UCSD-AML1 (cell line): ENCODE data around the gene HIVEP3.

Source experiments
- DNase-seq: peaks from one replicate; lab custom pipeline; 2025; ENCODE audit not compliant: unreplicated experiment; lab: John Stamatoyannopoulos, UW

HIVEP3 gene

DNA sequence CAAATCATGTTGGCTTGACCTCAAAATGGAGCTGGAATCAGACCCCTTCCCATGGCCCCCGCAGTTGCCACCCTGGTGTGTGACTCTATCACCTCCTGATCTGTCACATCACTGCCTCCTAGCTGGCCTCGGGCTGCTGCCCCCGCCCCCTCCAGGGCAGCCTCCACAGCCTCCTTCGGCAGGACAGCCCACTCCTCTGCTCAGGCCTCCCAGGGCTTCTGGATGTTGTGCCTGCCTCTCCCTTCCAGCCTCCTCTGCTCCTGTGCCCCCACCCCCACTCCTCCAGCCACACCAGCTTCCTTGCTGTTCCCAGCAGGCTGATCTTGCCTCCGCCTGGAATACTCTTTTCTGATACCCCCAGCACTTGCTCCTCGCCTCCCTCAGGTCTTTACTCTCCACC lies 299.9 kb downstream of the HIVEP3 start:
- no peak for DNase-seq

DNA sequence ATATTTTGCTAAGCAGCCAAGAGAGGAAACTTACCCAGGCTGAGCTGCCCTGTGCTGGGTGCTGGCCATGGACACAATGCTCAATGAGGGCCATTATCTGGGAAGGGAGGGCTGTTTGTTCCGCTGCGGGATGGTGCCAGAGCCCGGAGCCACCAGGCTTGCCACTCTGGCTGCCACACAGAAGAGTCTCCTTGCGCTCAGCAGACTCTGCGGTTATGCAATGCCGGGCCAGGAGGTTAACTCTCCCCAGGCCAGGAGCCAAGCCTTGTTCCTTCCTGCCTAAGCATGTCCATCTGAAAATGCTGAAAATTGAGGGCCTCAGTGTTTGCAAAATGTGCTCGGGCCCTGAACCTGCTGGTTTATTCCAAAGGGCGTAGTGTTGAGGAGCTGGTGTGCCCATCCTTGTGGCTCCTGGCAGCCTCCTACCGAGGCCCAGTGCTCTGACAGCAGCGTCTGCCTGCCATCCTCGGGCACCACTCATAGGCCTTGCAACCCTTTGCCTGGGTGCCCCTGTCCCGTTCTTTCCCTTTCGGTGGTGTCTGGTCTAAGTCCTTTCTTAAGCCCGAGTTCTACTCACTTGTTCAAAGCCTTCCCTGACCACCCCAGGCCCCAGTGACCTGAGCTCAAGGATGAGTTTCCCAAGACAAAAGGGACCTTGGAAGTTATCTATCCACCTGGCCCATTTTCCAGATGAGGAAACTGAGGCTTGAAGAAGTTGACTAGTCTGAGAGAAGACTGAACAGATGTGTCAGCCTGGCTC lies 300.5 kb downstream of the HIVEP3 start:
- DNase-seq = no peak

DNA sequence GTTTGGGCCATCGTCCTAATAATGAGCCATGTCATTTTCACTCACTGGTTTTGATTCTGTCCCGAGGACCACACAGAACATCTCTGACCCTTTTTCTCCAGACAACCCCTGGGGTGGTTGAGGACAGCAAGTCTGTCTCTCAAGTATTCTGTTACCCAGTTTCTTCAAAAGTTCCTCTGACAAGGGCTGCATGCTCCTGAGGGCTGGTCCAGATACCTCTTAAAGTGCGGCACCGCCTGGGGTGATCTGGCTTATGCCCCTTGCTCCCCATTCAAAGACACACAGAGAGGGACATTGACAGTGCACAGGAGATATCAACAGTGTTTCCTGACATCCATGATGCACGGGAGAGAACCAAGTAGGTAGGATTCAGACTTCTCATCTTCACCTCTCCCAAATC lies 301.4 kb downstream of the HIVEP3 start:
- no peak for DNase-seq

DNA sequence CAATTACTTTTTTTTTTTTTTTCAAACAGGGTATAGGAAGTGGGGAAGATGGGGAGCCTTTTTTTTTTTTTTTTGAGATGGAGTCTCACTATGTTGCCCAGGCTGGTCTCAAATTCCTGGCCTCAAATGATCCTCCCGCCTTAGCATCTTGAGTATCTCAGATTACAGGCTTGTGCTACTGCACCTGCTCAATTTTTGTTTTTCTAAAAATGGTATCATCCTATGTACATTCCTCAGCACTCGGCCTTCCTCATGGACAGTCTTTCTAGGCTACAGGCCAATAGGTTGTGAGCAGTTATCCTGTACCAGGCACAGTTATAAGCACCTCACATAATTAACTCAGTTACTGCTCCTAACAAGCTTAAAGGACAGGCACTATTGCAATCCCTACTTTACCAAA lies 302.2 kb downstream of the HIVEP3 start:
- DNase-seq = no peak

DNA sequence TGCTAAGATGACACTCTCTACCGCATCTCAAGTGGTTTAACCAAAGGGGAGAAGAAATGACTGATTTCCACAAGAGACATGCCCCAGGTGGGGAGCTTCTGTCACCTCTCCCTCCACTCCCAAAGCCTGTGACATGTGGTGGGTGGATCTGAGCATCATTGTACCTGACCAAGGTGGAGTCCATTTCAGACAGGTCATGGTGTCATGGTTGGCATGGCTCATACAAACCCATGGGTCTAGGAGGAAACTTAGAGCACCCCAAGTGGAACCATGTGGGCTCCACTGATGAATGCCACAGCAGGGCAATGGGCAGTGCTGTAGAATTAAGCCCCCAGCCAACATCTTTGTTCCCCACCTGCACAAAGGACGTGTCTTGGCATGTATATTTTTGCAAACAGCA lies 302.7 kb downstream of the HIVEP3 start:
- DNase-seq = no peak

DNA sequence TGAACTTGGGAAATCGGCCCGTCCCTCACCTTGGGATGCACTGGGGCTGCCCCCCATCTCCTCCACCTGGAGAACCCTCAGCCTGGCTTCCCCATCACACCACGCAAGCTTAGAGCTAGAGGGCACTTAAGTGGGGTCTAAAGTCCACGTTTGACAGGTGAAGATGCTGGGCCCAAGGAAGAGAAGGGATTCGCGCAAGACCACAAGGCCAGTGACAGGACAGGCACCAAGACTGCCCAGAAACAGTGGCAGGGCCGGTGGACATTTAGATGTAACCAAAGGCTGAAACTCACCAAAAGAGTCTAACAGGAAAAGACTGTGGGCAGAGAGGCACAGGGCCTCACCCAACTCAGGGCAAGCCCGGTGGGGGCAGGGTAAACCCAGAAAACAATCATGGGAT lies 303.4 kb downstream of the HIVEP3 start:
- DNase-seq = no peak

DNA sequence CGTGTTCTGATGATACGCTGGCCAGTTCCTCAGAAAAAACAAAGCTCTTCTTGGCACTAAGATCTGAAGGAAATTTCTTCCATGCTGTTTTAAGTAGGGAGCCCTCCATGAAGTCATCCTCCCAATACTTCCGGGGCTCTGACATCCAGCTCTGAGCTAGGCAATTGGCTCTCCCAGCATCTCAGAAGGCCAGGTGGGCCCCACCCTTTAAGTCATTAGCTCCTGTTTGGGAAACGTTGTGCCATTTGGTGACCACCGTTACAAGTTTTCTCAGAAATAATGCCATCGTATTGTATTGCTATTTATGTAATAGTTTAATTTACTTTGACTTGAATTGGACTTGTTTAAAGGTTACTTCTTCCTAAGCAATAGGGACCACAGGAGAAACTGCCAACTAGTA lies 303.9 kb downstream of the HIVEP3 start:
- no peak for DNase-seq

DNA sequence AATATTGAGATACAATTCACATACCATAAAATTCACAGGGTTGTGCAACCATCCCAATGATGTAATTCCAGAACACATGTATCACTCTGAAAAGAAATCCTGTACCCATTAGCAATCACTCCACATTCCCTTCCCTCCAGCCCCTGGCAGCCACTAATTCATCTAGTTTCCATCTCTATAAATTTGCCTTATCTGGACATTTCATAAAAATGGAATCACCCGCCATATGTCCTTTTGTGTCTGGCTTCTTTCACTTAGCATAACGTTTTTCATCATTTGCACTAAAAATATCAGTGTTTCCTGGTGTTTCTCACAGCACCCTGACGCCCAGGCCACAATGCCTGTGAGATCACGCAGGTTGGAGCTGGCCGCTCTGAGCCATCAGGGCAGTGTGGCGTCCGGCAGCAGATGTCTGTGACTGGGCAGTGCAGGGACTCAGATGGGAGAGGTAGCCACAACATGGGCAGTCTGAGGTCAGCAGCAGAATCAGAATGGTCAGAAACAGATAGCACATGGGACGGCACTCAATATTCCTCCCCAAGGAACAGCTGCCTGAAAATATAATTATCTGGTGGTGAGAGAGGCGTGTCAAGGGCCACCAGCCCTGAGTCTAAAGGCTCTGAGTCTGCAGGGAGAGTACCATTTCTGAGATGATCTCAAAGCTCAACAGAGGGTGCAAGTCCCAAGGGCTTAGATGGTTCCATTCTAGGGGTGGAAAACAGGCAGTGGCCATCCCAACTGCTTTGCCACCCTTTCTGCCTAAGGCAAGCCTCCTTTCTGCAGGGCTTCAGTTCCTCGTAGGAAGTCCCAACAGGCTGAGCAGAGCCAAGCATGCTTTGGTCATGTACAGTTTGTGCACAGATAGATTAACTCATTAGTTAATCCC lies 304.8 kb downstream of the HIVEP3 start:
- DNase-seq = no peak

DNA sequence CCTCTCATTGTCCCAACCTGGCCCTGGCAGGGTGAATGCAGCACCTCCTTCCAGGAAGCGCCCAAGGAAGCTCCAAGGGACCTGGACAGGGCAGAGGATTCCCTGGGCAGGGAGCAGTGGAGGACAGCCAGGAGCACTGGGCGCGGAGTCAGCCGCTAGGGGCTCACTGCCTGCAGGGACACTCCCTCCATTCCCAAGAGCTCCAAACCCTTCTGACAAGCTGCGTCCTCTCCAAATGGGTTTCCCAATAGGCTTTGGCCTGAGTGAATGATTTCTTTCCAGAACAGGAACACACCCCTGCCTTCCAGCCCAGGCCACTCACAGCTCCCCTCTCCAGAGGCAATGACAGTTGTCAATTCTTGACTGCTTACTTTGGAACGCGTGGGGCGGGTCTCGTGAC lies 305.8 kb downstream of the HIVEP3 start:
- DNase-seq = no peak

DNA sequence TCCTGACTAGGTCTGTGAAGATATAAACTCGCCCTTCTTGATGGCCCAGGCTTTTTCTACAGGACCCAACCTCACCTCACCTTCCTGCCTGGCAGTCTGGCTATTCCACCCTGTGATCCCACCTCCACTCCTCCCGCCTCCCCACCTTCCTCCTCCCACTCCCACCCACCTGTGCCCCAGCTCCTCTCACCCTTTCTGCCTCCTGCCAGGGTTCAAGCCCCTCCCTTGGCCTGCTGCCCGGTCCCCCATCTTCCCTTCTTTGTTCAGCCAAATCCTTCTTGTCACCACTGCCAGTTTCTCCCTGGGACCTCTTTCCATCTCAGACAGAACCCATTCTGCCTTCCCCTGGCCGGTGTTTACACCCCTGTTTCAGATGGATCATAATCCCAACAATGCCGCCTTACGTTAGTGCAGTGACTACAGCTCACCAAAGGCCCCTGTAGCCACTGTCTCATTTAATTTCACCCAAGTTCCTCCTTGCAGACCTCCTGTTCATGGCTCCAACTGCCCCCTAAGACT lies 306.7 kb downstream of the HIVEP3 start:
- DNase-seq = no peak

DNA sequence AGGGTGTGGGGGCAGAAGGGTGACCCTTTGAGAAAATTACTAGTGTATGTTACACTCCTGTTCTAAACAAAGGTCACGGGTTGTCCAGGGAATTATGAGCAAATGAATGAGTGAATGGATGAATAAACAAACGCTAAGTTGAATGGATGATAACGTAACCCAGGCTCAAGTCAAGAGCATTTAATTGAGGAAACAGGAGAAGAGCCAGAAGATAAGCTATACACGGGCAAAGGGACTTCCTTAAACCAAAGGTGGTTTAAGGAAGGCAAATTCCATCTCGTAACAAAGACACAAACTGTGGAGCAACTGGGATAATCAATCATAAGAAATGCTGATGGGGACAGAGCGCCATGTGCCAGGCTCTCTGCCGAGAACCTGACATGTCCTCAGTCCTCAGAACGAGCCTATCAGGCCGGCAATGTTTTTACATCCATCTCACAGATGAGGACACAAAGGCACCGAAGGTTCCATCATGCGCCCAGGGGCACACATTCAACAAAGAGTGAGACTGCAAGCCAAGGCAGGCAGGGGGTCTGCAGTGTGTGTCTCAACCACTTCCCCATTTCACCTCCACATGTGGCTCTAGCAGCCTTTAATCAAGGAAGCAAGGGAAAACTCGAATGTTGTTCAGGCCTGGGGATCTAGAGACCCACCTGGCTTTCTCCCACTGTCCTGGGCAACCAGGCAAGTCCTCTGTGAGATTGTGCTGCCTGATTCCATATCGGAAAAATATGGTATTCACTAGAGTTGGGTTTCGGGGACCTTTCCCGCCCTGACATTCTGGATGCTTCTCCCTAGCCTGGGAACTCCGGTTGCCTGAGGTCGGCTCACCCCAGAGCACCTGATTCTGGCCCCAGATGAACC lies 307.4 kb downstream of the HIVEP3 start:
- no peak for DNase-seq

DNA sequence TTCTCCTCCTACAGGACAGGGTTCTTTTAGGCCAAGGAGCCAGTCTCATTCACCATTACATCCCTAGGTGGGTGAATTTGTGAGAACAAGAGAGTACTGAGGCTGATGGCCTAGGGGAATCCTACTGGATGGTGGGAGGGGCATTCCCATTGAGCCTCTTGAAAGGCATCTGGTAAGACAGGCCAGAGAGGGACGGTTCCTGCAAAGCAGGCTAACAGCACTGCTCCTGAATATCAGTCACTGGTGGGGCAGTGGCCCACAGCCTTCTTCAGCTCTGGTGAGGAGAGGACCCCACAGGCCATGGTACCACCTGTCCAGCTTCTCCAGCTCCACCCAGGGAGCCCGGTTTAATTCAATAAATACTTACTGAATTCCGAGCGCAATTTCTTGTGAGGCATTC lies 308.4 kb downstream of the HIVEP3 start:
- DNase-seq = no peak

DNA sequence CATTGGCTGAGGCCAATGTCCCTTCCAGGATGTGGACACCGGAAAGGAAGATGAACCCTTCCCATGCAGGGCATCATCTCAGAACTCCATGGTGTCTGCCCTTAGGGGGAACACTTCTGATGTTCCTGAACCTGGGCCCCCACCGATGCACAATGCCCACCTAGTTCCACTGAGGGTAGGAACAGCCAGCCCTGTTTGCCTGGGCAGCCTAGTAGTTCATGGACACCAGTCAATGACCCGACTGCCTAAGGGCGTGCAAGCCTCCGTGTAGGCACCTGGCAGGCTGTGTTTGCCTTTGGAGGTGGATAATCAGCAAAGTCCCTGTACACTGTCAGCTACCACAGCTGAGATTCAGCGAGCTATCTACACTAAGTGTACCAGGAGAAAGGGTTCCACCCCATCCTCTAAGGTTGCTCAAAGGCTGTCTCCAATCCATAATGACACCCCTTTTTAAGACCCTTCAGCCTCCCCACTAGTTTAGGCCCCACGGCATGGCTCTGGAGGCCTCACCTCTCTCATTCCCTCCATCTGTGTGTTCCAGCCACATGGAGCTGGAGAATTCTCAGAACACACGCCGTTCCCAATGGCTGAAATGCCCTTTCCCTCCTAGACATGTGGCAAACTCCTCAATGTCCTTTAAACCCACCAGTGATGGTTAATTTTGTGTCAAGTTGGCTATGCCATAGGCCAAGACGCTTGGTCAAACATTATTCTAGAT lies 309.4 kb downstream of the HIVEP3 start:
- DNase-seq = no peak

DNA sequence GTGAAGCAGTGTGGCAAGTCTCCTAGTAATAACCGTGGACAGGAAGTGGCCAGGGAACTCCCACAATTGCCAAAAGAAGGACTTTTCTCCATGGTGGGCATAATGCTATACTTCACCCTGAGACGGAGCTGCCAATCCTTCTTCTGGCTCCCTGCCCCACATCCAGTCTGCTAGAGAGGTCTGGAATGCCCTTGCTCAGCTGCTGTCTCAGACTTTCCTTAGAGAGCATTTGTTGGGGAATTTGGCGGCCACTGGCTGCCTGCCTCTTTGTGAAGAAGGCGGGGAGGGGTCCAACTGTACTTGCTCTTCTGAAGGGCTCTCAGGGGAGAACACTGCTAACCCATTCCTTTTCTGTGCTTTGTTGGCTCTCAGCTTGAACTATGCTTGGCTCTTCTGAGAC lies 310.5 kb downstream of the HIVEP3 start:
- DNase-seq = no peak

DNA sequence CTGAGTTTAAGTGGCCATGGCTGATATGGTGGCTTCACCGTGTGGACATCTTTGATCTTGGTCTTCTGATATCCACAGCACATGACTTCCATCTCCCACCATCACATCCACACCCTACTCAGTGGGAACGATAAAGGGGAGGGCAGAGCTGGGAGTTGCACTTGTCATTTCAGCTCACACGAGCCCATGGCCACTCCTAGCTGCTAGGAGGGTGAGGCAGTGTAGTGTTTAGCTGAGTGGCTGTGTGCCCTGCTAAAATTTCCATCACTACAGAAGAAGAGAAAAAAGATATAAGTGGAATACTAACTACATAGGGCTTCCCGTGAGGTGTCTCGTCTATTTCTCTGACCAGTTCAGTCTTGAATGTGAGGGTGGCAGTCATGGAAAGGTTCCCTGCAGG lies 310.9 kb downstream of the HIVEP3 start:
- no peak for DNase-seq

DNA sequence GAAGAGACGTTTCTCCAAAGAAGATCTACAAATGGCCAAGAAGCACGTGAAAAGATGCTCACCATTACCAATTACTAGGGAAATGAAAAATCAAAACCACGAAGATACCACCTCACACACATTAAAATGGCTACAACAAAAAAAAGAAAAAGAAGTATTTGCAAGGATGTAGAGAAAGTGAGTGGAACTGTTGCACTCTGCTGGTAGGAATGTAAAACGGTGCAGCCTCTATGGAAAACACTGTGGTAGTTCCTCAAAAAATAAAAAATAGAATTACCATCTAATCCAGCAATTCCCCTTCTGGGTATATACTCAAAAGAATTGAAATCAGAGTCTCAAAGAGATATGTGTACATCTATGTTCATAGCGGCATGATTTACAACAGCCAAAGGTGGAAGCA lies 318.8 kb downstream of the HIVEP3 start:
- no peak for DNase-seq

DNA sequence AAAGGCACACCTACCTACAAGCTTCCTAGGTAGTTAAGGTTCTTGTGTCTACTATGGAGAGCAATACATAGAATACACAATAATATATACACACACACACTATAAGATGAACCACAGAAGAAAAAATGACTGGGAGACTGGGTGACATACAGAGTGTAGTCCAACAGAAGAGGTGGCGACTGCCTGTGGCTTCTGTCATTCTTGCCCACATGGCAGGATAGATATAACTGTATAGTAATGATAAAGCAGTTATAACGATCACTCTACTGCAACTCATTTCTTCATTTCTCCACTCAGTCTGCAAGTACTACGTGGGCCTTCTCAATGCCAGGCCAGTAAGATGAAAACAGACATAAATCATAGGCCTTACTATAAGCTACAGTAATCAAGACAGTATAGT lies 320.4 kb downstream of the HIVEP3 start:
- DNase-seq = no peak

DNA sequence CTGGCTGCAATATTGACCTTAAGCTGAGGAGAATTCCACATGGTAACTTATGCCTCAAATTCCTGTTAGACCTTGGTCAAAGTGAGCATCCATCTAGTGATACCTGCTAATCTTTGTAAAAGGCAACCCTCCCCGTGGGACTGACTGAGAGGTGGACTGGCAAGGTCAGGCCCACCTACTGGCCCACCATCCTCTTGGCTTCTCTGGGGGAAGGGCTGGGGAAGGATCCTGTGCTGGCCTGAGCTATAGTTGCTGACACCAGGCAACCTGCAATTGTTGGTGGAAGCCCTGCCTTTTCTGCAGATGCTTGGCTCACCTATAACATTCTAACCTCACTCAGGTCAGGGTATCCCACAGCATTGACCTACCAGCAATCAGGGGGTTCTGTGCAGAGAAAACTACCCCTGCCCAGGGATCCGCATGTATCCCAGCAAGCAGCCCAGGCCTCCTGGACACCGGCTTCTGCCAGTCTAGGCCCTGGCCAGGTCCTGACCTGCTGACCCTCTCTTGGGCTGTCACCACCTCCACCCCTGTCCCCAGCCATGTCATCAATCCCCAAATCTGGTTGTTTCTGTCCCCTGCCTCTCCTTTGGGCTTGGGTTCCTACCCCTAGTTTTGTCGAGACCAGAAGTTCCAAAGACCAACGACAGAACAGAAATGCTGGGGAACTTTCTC lies 326.1 kb downstream of the HIVEP3 start:
- DNase-seq = no peak

DNA sequence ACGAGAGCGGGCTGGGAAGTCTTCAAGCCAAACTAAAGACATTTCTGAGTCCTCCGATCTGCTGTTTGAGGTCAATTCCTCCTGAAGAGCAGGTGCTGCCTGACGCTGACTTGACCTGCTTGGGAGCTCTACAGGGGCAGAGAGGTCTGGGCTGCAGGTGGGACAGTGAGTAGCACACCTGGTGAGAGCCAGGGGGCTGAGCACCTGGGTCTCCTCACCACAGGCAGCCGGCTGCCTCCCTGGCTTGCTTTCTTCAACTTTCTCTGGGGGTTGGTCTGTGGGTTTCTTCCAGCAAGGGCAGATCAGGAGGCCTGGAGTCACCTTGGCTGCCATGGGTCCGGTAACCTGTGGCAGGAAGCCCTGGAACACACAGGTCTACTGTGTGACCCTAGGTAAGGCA lies 326.8 kb downstream of the HIVEP3 start:
- no peak for DNase-seq

DNA sequence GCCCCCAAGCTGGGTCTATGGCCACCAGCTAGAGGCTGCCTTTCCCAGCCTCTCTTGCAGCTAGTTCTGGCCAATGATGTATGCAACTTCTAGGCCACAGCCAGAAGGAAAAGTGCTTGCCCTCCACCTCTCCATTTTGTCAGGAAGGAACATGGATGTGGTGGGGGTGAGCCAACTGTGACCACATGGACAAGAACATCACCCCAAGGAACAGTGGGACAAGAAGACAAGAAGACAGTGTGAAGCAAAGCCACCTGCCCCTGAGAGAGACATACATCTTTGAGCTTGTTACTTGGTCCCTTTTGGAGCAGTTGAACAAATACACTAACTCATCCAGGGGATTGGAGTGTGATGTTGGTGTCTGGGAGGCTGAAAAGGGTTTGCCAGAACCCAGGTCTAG lies 328.4 kb downstream of the HIVEP3 start:
- no peak for DNase-seq
